HepG2 (cell line): Measurements from ENCODE around the gene VPS37B. TPM values are rescaled to one million over a fixed set of nuclear protein-coding genes. Genes with fewer than 3 reads are reported as not detected.

Experiments used
- DR1 ChIP-seq: sonication (generic); formaldehyde crosslinking; IDR thresholded peaks from 2 replicates; pipeline ENCODE4 v1.8.0; 2021; ENCODE audit warnings: mild to moderate bottlenecking, missing genetic modification reagents, inconsistent platforms
- DZIP1 ChIP-seq: sonication (generic); formaldehyde crosslinking; IDR thresholded peaks from 2 replicates; pipeline ENCODE4 v1.5.0; 2020; ENCODE audit warnings: mild to moderate bottlenecking, missing genetic modification reagents
- HES4 ChIP-seq: sonication (generic); formaldehyde crosslinking; IDR thresholded peaks from 2 replicates; pipeline ENCODE4 v1.9.0; 2021; ENCODE audit warnings: mild to moderate bottlenecking, missing genetic modification reagents, borderline replicate concordance
- MTA1 ChIP-seq: sonication (generic); formaldehyde crosslinking; IDR thresholded peaks from 2 replicates; pipeline ENCODE4 v1.4.0; 2020; ENCODE audit warnings: missing genetic modification reagents, mild to moderate bottlenecking, borderline replicate concordance
- NPAS2 ChIP-seq: sonication (generic); formaldehyde crosslinking; IDR thresholded peaks from 2 replicates; pipeline ENCODE4 v1.8.0; 2022; ENCODE audit warnings: mild to moderate bottlenecking, missing genetic modification reagents, borderline replicate concordance
- SAFB2 ChIP-seq: sonication (generic); formaldehyde crosslinking; IDR thresholded peaks from 2 replicates; pipeline ENCODE4 v1.5.1; 2020; ENCODE audit warnings: missing genetic modification reagents, low read depth, mild to moderate bottlenecking, borderline replicate concordance
- SNAI1 ChIP-seq: sonication (generic); formaldehyde crosslinking; IDR thresholded peaks from 2 replicates; pipeline ENCODE4 v1.5.0; 2020; ENCODE audit warnings: mild to moderate bottlenecking, missing genetic modification reagents, borderline replicate concordance
- TBL1XR1 ChIP-seq: fragments of 150-350 bp; IDR thresholded peaks from 2 replicates; pipeline ENCODE4 v1.6.1; 2014; ENCODE audit warnings: borderline replicate concordance, low read length; ENCODE audit not compliant: partially characterized antibody
- TFDP1 ChIP-seq: IDR thresholded peaks from 2 replicates; pipeline ENCODE4 v1.6.1; 2016; ENCODE audit warnings: missing compliant biosample characterization, missing genetic modification reagents, borderline replicate concordance
- ZNF331 ChIP-seq: sonication (generic); formaldehyde crosslinking; IDR thresholded peaks from 2 replicates; pipeline ENCODE4 v1.4.0; 2020; ENCODE audit warnings: missing genetic modification reagents
- ZNF543 ChIP-seq: sonication (generic); formaldehyde crosslinking; IDR thresholded peaks from 2 replicates; pipeline ENCODE4 v1.4.0; 2020; ENCODE audit warnings: mild to moderate bottlenecking, missing genetic modification reagents
- ZNF589 ChIP-seq: sonication (generic); formaldehyde crosslinking; conservative IDR thresholded peaks from 2 replicates; pipeline ENCODE4 v1.8.0; 2022; ENCODE audit warnings: mild to moderate bottlenecking, moderate library complexity, missing genetic modification reagents
- ZSCAN25 ChIP-seq: sonication (generic); formaldehyde crosslinking; IDR thresholded peaks from 2 replicates; pipeline ENCODE4 v1.8.0; 2022; ENCODE audit warnings: mild to moderate bottlenecking, missing genetic modification reagents
- polyA plus RNA-seq, 8 experiments: library from polyadenylated mRNA; depleted of rRNA in 3 of 8; stranded (reverse) in 7 of 8; unstranded in 1 of 8; fragments of >200 nt; fragmentation: Illumina TruSeq in 4 of 8; extraction: Trizol in 4 of 8; gene quantifications; 2 replicates each; pipeline versions ENCODE4 v1.2.1 to v1.2.3, GENCODE V29; 2011 to 2016; ENCODE audit warnings: low read depth in 4 of 8, missing spikeins in 1 of 8, mixed read lengths in 1 of 8; ENCODE audit not compliant: insufficient read depth in 1 of 8
- total RNA-seq, 5 experiments: library from RNA; depleted of rRNA; stranded (reverse); fragments of >200 nt; fragmentation: Illumina TruSeq; extraction: Trizol; gene quantifications; 2 replicates each; pipeline ENCODE4 v1.2.3, GENCODE V29; 2016; ENCODE audit warnings: low read depth in 1 of 5
- TF ChIP-seq, protein P1 (sequence below): sonication (generic); formaldehyde crosslinking; IDR thresholded peaks from 2 replicates; pipeline ENCODE4 v1.4.0; 2020; ENCODE audit warnings: mild to moderate bottlenecking, missing genetic modification reagents
- TF ChIP-seq, protein P2 (sequence below): sonication (generic); formaldehyde crosslinking; IDR thresholded peaks from 2 replicates; pipeline ENCODE4 v1.4.0; 2020; ENCODE audit warnings: missing genetic modification reagents
- TF ChIP-seq, protein P3 (sequence below): sonication (generic); formaldehyde crosslinking; IDR thresholded peaks from 2 replicates; pipeline ENCODE4 v1.4.0; 2020; ENCODE audit warnings: mild to moderate bottlenecking, low read depth, missing genetic modification reagents

VPS37B gene
- total and polyA plus RNA-seq, 2 of the 13 experiments (the other 11 are each of a cell fraction or from before 2014, with no cell fraction given), result 4.6 to 5.3 TPM

DNA sequence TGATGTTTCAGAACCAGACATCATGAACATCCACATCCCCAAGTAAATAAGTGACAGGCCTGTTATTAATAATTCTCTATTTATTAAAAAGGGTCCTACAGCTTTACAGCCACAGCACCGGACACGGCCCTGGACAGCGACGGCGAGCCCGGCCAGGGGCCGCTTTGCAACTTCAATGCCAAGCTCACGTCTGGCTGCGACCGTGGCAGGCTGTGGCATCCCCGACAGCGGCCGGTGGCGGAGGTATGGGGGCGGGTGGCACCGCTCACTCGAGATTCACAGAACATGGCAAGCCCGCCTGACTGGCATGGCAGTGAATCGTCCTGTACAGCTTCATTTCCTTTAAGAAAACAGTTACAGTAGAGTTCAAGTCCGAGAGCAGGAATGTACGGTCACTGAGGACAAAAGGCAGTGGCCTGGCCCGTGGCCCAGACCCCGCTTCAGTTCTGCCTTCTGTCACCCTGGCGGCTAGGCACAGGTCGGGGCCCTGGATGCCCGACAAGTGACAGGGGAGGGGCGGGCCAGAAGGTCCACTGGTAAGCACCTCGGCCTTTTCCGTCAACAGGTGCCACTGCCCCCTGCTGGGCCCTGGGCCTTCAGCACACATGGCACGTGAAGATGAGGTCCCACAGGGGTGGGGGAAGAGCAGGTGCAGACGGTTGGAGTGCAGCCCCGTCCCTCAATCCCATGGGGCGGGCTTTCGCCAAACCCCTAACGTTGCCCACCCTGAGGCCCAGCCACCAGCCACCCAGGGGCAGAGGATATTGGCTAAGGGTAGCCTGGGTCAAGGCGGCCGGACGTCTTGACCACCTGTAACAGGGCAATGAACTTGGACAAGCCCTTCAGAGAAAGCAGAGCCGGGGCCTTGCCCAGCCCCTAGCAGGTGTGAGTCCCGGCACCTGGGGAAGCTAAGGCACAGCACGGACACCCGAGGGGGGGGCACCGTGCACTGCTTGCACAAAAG is 30.4 kb downstream of the VPS37B start (continued):
- TF ChIP-seq, protein P1, sequence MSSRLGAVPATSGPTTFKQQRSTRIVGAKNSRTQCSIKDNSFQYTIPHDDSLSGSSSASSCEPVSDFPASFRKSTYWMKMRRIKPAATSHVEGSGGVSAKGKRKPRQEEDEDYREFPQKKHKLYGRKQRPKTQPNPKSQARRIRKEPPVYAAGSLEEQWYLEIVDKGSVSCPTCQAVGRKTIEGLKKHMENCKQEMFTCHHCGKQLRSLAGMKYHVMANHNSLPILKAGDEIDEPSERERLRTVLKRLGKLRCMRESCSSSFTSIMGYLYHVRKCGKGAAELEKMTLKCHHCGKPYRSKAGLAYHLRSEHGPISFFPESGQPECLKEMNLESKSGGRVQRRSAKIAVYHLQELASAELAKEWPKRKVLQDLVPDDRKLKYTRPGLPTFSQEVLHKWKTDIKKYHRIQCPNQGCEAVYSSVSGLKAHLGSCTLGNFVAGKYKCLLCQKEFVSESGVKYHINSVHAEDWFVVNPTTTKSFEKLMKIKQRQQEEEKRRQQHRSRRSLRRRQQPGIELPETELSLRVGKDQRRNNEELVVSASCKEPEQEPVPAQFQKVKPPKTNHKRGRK, result no peak
- TF ChIP-seq ZSCAN25 (CRISPR knock-in tag), result no peak
- TF ChIP-seq, protein P2, sequence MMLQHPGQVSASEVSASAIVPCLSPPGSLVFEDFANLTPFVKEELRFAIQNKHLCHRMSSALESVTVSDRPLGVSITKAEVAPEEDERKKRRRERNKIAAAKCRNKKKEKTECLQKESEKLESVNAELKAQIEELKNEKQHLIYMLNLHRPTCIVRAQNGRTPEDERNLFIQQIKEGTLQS (CRISPR knock-in tag), result no peak
- TF ChIP-seq NPAS2 (CRISPR knock-in tag), result no peak
- peak; percentile 19; the same call in 1 of the 2 replicates for TF ChIP-seq ZNF331 (CRISPR knock-in tag)
- TF ChIP-seq SAFB2 (CRISPR knock-in tag), result no peak
- TF ChIP-seq, protein P3, sequence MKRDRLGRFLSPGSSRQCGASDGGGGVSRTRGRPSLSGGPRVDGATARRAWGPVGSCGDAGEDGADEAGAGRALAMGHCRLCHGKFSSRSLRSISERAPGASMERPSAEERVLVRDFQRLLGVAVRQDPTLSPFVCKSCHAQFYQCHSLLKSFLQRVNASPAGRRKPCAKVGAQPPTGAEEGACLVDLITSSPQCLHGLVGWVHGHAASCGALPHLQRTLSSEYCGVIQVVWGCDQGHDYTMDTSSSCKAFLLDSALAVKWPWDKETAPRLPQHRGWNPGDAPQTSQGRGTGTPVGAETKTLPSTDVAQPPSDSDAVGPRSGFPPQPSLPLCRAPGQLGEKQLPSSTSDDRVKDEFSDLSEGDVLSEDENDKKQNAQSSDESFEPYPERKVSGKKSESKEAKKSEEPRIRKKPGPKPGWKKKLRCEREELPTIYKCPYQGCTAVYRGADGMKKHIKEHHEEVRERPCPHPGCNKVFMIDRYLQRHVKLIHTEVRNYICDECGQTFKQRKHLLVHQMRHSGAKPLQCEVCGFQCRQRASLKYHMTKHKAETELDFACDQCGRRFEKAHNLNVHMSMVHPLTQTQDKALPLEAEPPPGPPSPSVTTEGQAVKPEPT, result no peak
- no peak for TF ChIP-seq DR1 (CRISPR knock-in tag)
- no peak for TF ChIP-seq ZNF589 (CRISPR knock-in tag)
- no peak for TF ChIP-seq DZIP1 (CRISPR knock-in tag)
- no peak for TF ChIP-seq SNAI1 (CRISPR knock-in tag)
- TF ChIP-seq HES4 (CRISPR knock-in tag), result no peak
- no peak for TF ChIP-seq ZNF543 (CRISPR knock-in tag)
- TF ChIP-seq TFDP1 (CRISPR knock-in tag), result no peak
- 0 out of 2 replicates have a peak, but pooled peaks have one; percentile 7 for TF ChIP-seq MTA1 (CRISPR knock-in tag)
- TF ChIP-seq TBL1XR1, result no peak
